SK-N-SH (cell line): ENCODE measurements around the gene SPTLC1. TPM values are rescaled to one million over a fixed set of nuclear protein-coding genes. Genes with fewer than 3 reads are reported as not detected.

Experiments used
- CTCF ChIA-PET: fragments of 300-600, 350-600 bp; formaldehyde crosslinking; extraction: SDS; loops from one replicate; lab custom pipeline; 2021; lab: Yijun Ruan, JAX
- POLR2A ChIA-PET: fragments of 350-600 bp; sonication (Branson Sonifier 250); formaldehyde crosslinking; extraction: SDS; loops from one replicate; lab custom pipeline; 2020; ENCODE audit warnings: antibody characterized with exemption, inconsistent platforms; lab: Yijun Ruan, JAX
- DNase-seq: peaks from one replicate; pipeline ENCODE4 v3.0.0; 2012
- H2AFZ ChIP-seq: fragments of 200-600 bp; sonication (generic); 2 replicates; pipeline ENCODE4 v1.8.1; 2016; ENCODE audit warnings: antibody characterized with exemption, mild to moderate bottlenecking, low read depth
- H3F3A ChIP-seq: fragments of 200-600 bp; sonication (generic); replicated peaks from 2 replicates; pipeline ENCODE3; 2016; ENCODE audit warnings: antibody characterized with exemption, mild to moderate bottlenecking; ENCODE audit not compliant: insufficient read depth
- H3K27ac ChIP-seq, 2 experiments: fragments of 200-500 bp in 1 of 2; fragments of 200-600 bp in 1 of 2; sonication (Bioruptor generic) in 1 of 2; sonication (generic), shearing (Covaris generic) in 1 of 2; 2 replicates each; pipeline versions ENCODE4 v1.5.1 to v1.6.1; 2014 to 2016; ENCODE audit warnings: low read depth in 2 of 2, inconsistent platforms in 1 of 2, low read length in 1 of 2, mild to moderate bottlenecking in 1 of 2, mixed read lengths in 1 of 2
- H3K27me3 ChIP-seq: fragments of 200-600 bp; sonication (generic), shearing (Covaris generic); 2 replicates; pipeline ENCODE4 v1.6.1; 2016; ENCODE audit warnings: mixed run types; ENCODE audit not compliant: insufficient read depth
- H3K36me3 ChIP-seq, 2 experiments: fragments of 200-500 bp in 1 of 2; fragments of 200-600 bp in 1 of 2; sonication (Bioruptor generic) in 1 of 2; sonication (generic) in 1 of 2; replicated peaks in 1 of 2; 2 replicates each; pipeline versions ENCODE3 to v1.5.1; 2014 to 2016; ENCODE audit warnings: low read length in 1 of 2, mild to moderate bottlenecking in 1 of 2; ENCODE audit not compliant: insufficient read depth in 2 of 2, control insufficient read depth in 1 of 2
- H3K4me1 ChIP-seq, 2 experiments: fragments of 200-500 bp in 1 of 2; fragments of 200-600 bp in 1 of 2; sonication (Bioruptor generic) in 1 of 2; sonication (generic), shearing (Covaris generic) in 1 of 2; 2 replicates each; pipeline versions ENCODE4 v1.5.1 to v1.6.1; 2014 to 2016; ENCODE audit warnings: low read depth in 1 of 2, low read length in 1 of 2, mixed run types in 1 of 2; ENCODE audit not compliant: insufficient read depth in 2 of 2, control insufficient read depth in 1 of 2
- H3K4me2 ChIP-seq: fragments of 200-600 bp; sonication (generic), shearing (Covaris generic); 2 replicates; pipeline ENCODE4 v1.6.1; 2017; ENCODE audit warnings: mixed run types
- H3K4me3 ChIP-seq, 2 experiments: fragments of 200-500 bp in 1 of 2; fragments of 200-600 bp in 1 of 2; sonication (Bioruptor generic) in 1 of 2; sonication (generic), shearing (Covaris generic) in 1 of 2; 2 replicates each; pipeline versions ENCODE4 v1.5.1 to v1.8.1; 2014 to 2016; ENCODE audit warnings: low read depth in 2 of 2, inconsistent platforms in 1 of 2, low read length in 1 of 2, mild to moderate bottlenecking in 1 of 2, mixed read lengths in 1 of 2, moderate library complexity in 1 of 2
- H3K79me2 ChIP-seq: fragments of 200-600 bp; sonication (generic); 2 replicates; pipeline ENCODE4 v1.8.1; 2017; ENCODE audit warnings: mild to moderate bottlenecking; ENCODE audit not compliant: insufficient read depth
- H3K9ac ChIP-seq: fragments of 200-600 bp; sonication (generic); 2 replicates; pipeline ENCODE4 v1.6.1; 2017; ENCODE audit warnings: mixed run types
- H3K9me2 ChIP-seq: fragments of 200-600 bp; sonication (generic); 2 replicates; pipeline ENCODE4 v1.6.1; 2017; ENCODE audit warnings: mixed run types
- H3K9me3 ChIP-seq: fragments of 200-600 bp; sonication (generic); 2 replicates; pipeline ENCODE4 v1.6.1; 2017; ENCODE audit warnings: mixed run types, mild to moderate bottlenecking, moderate library complexity
- H4K20me1 ChIP-seq: fragments of 200-600 bp; sonication (generic); 2 replicates; pipeline ENCODE4 v1.6.1; 2017; ENCODE audit warnings: mild to moderate bottlenecking, mixed run types; ENCODE audit not compliant: insufficient read depth
- CHD2 ChIP-seq: fragments of 150-350 bp; IDR thresholded peaks from 2 replicates; pipeline ENCODE4 v1.6.1; 2018; ENCODE audit warnings: low read length; ENCODE audit not compliant: partially characterized antibody
- EZH2phosphoT487 ChIP-seq: fragments of 200-600 bp; sonication (generic); IDR thresholded peaks from 2 replicates; pipeline ENCODE4 v1.6.1; 2017; ENCODE audit warnings: low read depth, mixed run types, mild to moderate bottlenecking, antibody characterized with exemption, moderate library complexity, borderline replicate concordance
- FOXM1 ChIP-seq: IDR thresholded peaks from 2 replicates; pipeline ENCODE4 v1.4.0; 2012; ENCODE audit warnings: low read depth, mild to moderate bottlenecking
- NRF1 ChIP-seq: IDR thresholded peaks from 2 replicates; pipeline ENCODE4 v1.6.1; 2012; ENCODE audit warnings: low read depth, mild to moderate bottlenecking, low read length
- PBX3 ChIP-seq: IDR thresholded peaks from 2 replicates; pipeline ENCODE4; 2012
- SIN3A ChIP-seq: IDR thresholded peaks from 2 replicates; pipeline ENCODE4 v1.6.1; 2012; ENCODE audit warnings: low read depth, mild to moderate bottlenecking, low read length, moderate library complexity, borderline replicate concordance
- SMC3 ChIP-seq: IDR thresholded peaks from 2 replicates; pipeline ENCODE4 v1.6.1; 2012; ENCODE audit warnings: low read depth, low read length, improper control_type of control experiment
- TAF1 ChIP-seq: IDR thresholded peaks from 2 replicates; pipeline ENCODE4 v1.6.1; 2012; ENCODE audit warnings: low read depth, mild to moderate bottlenecking, low read length, moderate library complexity, borderline replicate concordance
- YY1 ChIP-seq: IDR thresholded peaks from 2 replicates; pipeline ENCODE4 v1.4.0; 2012; ENCODE audit warnings: low read depth, mild to moderate bottlenecking
- ZBTB33 ChIP-seq: IDR thresholded peaks from 2 replicates; pipeline ENCODE4 v1.4.0; 2012; ENCODE audit warnings: low read depth, borderline replicate concordance
- WGBS: methylation state at CpG from one replicate; pipeline ENCODE4 v1.1.6; 2017; ENCODE audit warnings: low lambda C conversion rate; 5-methylcytosine and 5-hydroxymethylcytosine counted together
- polyA plus RNA-seq, 3 experiments: library from polyadenylated mRNA; depleted of rRNA; stranded (reverse); fragments of >200 nt; gene quantifications; 2 replicates each; pipeline ENCODE4 v1.2.3, GENCODE V29; 2012

SPTLC1 gene
- polyA plus RNA-seq, 1 of the 3 experiments (the other 2 are of a cell fraction), result 53.9 TPM

GRCh38 chr9:92141144-92142129 is 26.2 kb upstream of the SPTLC1 start:
- peak; percentile 79 for DNase-seq
- no peak overlapping the region for H3K27ac ChIP-seq
- H3K4me1 ChIP-seq, result peaks cover 4 to 14% of the 10 kb centered on the region in 2 experiments; a peak in 2 of 4 replicates
- WGBS, result 38% methylated on average over 31 of the region's 62 CpGs
- POLR2A ChIA-PET, result interaction anchor here (1.2 to 1.7 kb wide), 2 partner anchors 93 to 104 kb away, joined by 3 to 7 read pairs; no protein-coding TSS in a partner anchor
- no peak for TF ChIP-seq TAF1
- 0 out of 2 replicates have a peak, but pooled peaks have one; percentile 17 for TF ChIP-seq NRF1
- H4K20me1 ChIP-seq, result no peaks in the 10 kb centered on the region
- no peak overlapping the region for H3K9ac ChIP-seq
- peak overlapping the region in 1 of 2 experiments; percentile 34; a peak in 3 of 4 replicates for H3K4me3 ChIP-seq
- H3K9me3 ChIP-seq, result no peaks in the 10 kb centered on the region
- H3F3A ChIP-seq, result no peaks in the 10 kb centered on the region
- CTCF ChIA-PET, result interaction anchor here (1.0 to 5.1 kb wide), 33 partner anchors 7 to 493 kb away, joined by 3 to 94 read pairs (median 9); partner anchors contain the start of gene SPTLC1
- peak overlapping the region; percentile 68; the same call in 1 of the 2 replicates for H2AFZ ChIP-seq
- no peaks in the 10 kb centered on the region for H3K9me2 ChIP-seq
- no peaks in the 10 kb centered on the region for H3K36me3 ChIP-seq
- H3K27me3 ChIP-seq, result no peaks in the 10 kb centered on the region
- H3K79me2 ChIP-seq, result no peaks in the 10 kb centered on the region
- peak overlapping the region; percentile 52 for H3K4me2 ChIP-seq

- 22% methylated on average over 6 of the region's 6 CpGs for WGBS
- peak overlapping the region; percentile 52 for H3K4me2 ChIP-seq
- TF ChIP-seq YY1 (no peak), ZBTB33 (no peak), EZH2phosphoT487 (no peak), PBX3 (no peak), SMC3 (no peak), CHD2 (no peak), SIN3A (no peak), FOXM1 (no peak)
- no peaks in the 10 kb centered on the region for H3K36me3 ChIP-seq
- no peak overlapping the region for H3K27ac ChIP-seq
- no peaks in the 10 kb centered on the region for H3K9me3 ChIP-seq
- DNase-seq, result peak; percentile 44
- H3K9me2 ChIP-seq, result no peaks in the 10 kb centered on the region
- ChIA-PET CTCF (interaction anchor here (0.6 to 5.1 kb wide), 46 partner anchors 7 to 779 kb away, joined by 3 to 94 read pairs (median 6); partner anchors contain the start of gene SPTLC1), POLR2A (interaction anchor here (1.2 to 1.7 kb wide), 2 partner anchors 94 to 105 kb away, joined by 3 to 7 read pairs; no protein-coding TSS in a partner anchor)
- H3F3A ChIP-seq, result no peaks in the 10 kb centered on the region
- peak overlapping the region; percentile 68; the same call in 1 of the 2 replicates for H2AFZ ChIP-seq
- H4K20me1 ChIP-seq, result no peaks in the 10 kb centered on the region
- no peaks in the 10 kb centered on the region for H3K79me2 ChIP-seq
- H3K9ac ChIP-seq, result no peak overlapping the region
- peak overlapping the region in 1 of 2 experiments; percentile 34; a peak in 2 of 4 replicates for H3K4me3 ChIP-seq
- H3K27me3 ChIP-seq, result no peaks in the 10 kb centered on the region
- peaks cover 4 to 14% of the 10 kb centered on the region in 2 experiments; a peak in 2 of 4 replicates for H3K4me1 ChIP-seq
Measured at GRCh38 chr9:92140754-92141143, 25.5 kb upstream of the SPTLC1 start.
